C4-2B (cell line): Measurements from ENCODE around the gene NOVA2.
A peak's percentile ranks its signal among the peaks of the same experiment; 100 is the strongest.

Experiments
- CTCF ChIP-seq: fragments of 450-650 bp; conservative IDR thresholded peaks from 2 replicates; pipeline ENCODE4 v1.5.1; 2017; ENCODE audit warnings: mild to moderate bottlenecking
- ZFX ChIP-seq: fragments of 450-650 bp; IDR thresholded peaks from 2 replicates; pipeline ENCODE4 v1.6.1; 2017

GRCh38 chr19:46016426-46017094 is 42.9 kb upstream of the NOVA2 start:
- TF ChIP-seq CTCF (peak; percentile 75), ZFX (no peak)
